Measurements from ENCODE around the gene ANKRD10.

The ANKRD10 gene

GRCh38 chr13:110885516-110885915 lies 29.4 kb downstream of the ANKRD10 start (continued):
- TF ChIP-seq CSRNP3 (CRISPR knock-in tag; IDR thresholded peaks at IDR 0.05), result no peak
- no peak for TF ChIP-seq ISL1 (CRISPR knock-in tag; IDR thresholded peaks at IDR 0.05)
- no peak for TF ChIP-seq ESRRG (CRISPR knock-in tag; IDR thresholded peaks at IDR 0.05)
- no peak for TF ChIP-seq TOX (CRISPR knock-in tag; IDR thresholded peaks at IDR 0.05; ENCODE audit: borderline replicate concordance)
- no peak for TF ChIP-seq RARB (CRISPR knock-in tag; IDR thresholded peaks at IDR 0.05)

GRCh38 chr13:110884517-110884916 lies 30.4 kb downstream of the ANKRD10 start:
- ATAC-seq, result no peak
- TF ChIP-seq BACH2 (CRISPR knock-in tag; IDR thresholded peaks at IDR 0.05; ENCODE audit: borderline replicate concordance) (no peak), CSRNP3 (CRISPR knock-in tag; IDR thresholded peaks at IDR 0.05) (no peak), OSR1 (CRISPR knock-in tag; IDR thresholded peaks at IDR 0.05) (no peak), CREB5 (CRISPR knock-in tag; IDR thresholded peaks at IDR 0.05; ENCODE audit: low read depth) (no peak), ZNF565 (CRISPR knock-in tag; conservative IDR thresholded peaks at IDR 0.05; ENCODE audit: low read depth) (no peak), POU6F1 (CRISPR knock-in tag; IDR thresholded peaks at IDR 0.05; ENCODE audit: borderline replicate concordance, low read depth) (no peak), CSDC2 (CRISPR knock-in tag; IDR thresholded peaks at IDR 0.05) (no peak), SNAI2 (CRISPR knock-in tag; IDR thresholded peaks at IDR 0.05) (no peak), ZFP30 (CRISPR knock-in tag; IDR thresholded peaks at IDR 0.05) (no peak), PPARA (CRISPR knock-in tag; IDR thresholded peaks at IDR 0.05; ENCODE audit: borderline replicate concordance) (no peak), TSHZ2 (CRISPR knock-in tag; IDR thresholded peaks at IDR 0.05) (no peak), ISL1 (CRISPR knock-in tag; IDR thresholded peaks at IDR 0.05) (no peak), GLIS3 (CRISPR knock-in tag; IDR thresholded peaks at IDR 0.05) (no peak)

- TF ChIP-seq SNAI2 (CRISPR knock-in tag; IDR thresholded peaks at IDR 0.05), result no peak
- TF ChIP-seq ARNTL (CRISPR knock-in tag; IDR thresholded peaks at IDR 0.05; ENCODE audit: borderline replicate concordance, low read depth), result no peak
- no peak for TF ChIP-seq RARB (CRISPR knock-in tag; IDR thresholded peaks at IDR 0.05)
- no peak for TF ChIP-seq ZFP30 (CRISPR knock-in tag; IDR thresholded peaks at IDR 0.05)
- no peak for TF ChIP-seq PATZ1 (CRISPR knock-in tag; IDR thresholded peaks at IDR 0.05; ENCODE audit: borderline replicate concordance)
- ATAC-seq, result no peak
Observed at GRCh38 chr13:110883542-110883941, 31.3 kb downstream of the ANKRD10 start.

All from SK-N-SH treated with all-trans-retinoic acid at 6 μM for 48 hours (cell line).